ENCODE data around the gene TRABD. TPM values are rescaled to one million over a fixed set of nuclear protein-coding genes. Genes with fewer than 3 reads are reported as not detected.

TRABD gene
- polyA plus RNA-seq, 3 donors: 17.5 to 31.3 (median 29.6) TPM

DNA sequence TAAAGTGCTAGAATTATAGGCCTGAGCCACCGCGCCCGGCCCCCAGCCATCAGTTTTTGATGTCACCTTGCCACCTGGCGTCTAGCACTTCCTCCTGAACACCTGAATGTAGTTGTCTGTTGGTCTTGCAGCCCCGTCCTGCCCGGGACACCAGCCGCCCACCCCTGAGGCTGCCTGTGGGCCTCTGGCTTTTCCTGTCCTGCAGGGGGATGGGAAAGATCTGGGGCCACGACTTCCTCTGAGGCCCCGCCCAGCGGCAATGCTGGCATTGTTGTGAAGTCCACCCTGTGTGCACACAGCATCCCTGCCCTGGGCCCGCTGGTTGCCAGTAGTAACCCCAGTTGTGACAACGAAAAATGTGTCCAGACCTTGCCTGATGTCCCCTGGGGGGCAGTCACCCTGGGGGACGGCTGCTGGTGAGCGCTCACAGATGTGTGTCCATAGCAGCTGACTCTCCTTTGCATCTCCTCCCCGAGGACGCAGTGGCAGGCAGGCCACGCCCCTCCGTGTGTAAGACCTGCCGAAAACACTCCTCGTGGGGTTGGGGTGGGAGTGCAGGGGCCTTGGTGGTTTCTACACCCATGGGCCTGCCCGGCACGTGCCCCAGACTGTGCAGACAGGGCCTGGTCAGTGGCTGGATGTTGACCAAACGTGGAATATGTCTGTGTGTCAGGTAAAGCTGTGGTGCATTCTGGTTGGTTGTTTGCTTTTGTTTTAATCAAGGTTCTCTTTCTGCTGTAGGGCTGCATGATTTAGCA is 21.8 kb downstream of the TRABD start:
- DNase-seq (ENCODE audit: extremely low read depth in 1 of 11, low read depth in 9 of 11, low spot score in 4 of 11): no peak

GRCh38 chr22:50208430-50208938 is 22.8 kb downstream of the TRABD start:
- DNase-seq (ENCODE audit: extremely low read depth in 1 of 11, low read depth in 9 of 11, low spot score in 4 of 11): no peak

GRCh38 chr22:50208939-50209892 is 23.5 kb downstream of the TRABD start:
- no peak for DNase-seq (ENCODE audit: extremely low read depth in 1 of 11, low read depth in 9 of 11, low spot score in 4 of 11)

DNA sequence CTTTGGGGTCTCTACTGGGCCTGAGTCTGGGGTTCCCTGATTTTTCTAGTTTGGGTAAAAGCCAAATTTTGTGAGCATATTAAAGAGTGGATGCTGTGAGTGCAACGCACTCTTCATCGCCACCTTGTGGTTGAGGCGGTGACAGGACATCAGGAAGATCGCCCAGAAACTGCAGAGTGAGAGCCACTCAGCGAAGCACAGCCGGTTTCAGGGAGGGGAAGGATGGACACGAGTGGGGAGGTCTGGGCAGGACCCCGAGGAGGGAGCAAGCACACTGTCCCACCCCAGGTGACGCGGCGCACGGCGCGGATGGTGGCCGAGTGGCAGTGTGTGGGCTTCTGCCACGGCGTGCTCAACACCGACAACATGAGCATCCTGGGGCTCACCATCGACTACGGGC is 24.2 kb downstream of the TRABD start:
- peak in 1 of 11 donors; percentile 63 for DNase-seq (ENCODE audit: extremely low read depth in 1 of 11, low read depth in 9 of 11, low spot score in 4 of 11)

DNA sequence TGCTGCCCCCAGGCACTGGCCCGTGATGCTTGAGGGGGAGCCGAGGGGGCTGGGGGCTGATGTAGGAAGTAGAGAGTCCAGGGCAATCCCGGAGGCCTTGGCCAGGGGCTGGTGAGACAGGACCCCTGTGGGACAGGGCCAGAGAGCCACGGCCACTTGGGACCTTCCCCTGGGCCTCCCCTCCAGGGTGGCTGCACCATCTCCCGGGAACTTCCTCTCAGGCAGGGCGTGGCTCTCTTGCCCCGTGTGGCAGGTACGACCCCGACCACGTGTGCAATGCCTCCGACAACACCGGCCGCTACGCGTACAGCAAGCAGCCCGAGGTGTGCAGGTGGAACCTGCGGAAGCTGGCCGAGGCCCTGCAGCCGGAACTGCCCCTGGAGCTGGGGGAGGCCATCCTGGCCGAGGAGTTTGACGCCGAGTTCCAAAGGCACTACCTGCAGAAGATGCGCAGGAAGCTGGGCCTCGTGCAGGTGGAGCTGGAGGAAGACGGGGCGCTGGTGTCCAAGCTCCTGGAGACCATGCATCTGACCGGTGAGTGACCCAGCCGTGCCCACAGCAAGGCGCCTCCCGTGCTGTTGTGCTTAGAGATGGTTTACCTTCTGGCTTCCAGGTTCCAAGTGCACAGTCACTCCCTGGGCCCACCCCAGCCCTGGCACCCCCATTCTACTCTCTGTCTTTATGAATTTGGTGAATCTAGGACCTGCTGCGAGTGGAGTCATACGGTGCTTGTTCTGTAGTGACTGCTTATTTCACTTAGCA is 24.8 kb downstream of the TRABD start:
- DNase-seq (ENCODE audit: extremely low read depth in 1 of 11, low read depth in 9 of 11, low spot score in 4 of 11): no peak

GRCh38 chr22:50211147-50211546 is 25.4 kb downstream of the TRABD start:
- no peak for DNase-seq (ENCODE audit: extremely low read depth in 1 of 11, low read depth in 9 of 11, low spot score in 4 of 11)

- DNase-seq (ENCODE audit: extremely low read depth in 1 of 11, low read depth in 9 of 11, low spot score in 4 of 11): no peak
These were observed 27.6 kb downstream of the TRABD start for GRCh38 chr22:50213263-50213662.

DNA sequence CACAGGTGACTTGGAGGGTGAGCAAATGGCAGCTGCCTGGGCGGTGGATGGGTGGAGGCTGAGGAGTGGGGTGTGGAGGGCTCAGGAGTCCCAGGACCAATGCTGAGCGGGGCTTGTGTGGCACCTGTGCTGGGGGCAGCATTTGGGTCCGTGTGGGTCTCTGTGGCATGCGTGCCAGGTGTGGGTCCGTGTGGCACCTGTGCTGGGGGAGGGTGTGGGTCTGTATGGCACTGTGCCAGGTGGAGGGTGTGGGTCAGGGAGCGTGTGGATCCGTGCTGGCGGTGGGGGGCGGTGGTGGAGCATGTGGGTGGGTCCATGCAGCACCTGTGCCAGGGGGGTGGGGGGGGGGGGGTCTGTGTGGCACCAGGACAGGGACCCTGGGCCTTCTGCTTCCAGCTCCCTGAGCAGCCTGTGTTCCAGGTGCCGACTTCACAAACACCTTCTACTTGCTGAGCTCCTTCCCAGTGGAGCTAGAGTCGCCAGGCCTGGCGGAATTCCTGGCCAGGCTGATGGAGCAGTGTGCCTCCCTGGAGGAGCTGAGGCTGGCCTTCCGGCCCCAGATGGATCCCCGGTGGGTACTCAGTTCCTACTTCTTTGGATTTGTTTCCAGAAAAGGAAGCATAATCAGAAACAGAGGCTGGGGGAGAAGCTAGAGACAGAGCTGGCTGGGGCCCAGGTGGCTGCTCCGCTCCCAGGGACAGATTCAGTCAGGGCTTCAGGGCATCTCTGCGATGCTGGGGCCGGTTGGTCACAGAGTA is 29.8 kb downstream of the TRABD start:
- DNase-seq (ENCODE audit: extremely low read depth in 1 of 11, low read depth in 9 of 11, low spot score in 4 of 11): no peak

DNA sequence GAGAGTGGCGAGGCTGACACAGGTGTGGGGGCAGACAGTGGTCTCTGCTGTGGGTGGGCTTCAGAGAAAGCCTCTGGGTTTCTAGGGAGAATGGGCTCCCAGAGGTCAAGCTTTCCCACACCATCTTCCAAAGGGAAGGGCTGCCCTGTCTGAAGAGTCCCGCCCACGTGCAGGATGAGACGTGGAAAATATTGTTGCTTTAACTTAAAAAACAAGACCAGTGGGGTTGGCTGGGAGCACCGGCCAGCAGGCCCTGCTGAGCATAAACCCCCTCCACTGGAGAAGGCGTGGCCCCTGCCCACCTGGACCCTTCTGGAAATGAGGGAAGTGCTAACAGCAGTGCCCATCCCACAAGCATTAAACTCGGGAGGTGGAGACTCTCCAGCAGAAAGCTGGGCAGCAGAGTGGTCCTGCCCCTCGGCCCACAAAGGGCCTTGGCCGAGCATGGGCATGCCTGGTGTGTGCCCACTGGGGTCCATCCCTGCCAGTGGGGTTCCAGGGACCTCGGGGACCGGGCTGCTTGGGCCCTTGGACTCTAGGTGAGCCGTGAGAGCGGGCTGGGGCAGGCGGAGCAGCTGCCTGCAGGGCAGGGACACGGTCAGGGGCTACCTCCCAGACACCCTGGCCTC is 30.5 kb downstream of the TRABD start:
- DNase-seq (ENCODE audit: extremely low read depth in 1 of 11, low read depth in 9 of 11, low spot score in 4 of 11): no peak

- no peak for DNase-seq (ENCODE audit: extremely low read depth in 1 of 11, low read depth in 9 of 11, low spot score in 4 of 11)
These were observed 31.2 kb downstream of the TRABD start for GRCh38 chr22:50216684-50217520.

DNA sequence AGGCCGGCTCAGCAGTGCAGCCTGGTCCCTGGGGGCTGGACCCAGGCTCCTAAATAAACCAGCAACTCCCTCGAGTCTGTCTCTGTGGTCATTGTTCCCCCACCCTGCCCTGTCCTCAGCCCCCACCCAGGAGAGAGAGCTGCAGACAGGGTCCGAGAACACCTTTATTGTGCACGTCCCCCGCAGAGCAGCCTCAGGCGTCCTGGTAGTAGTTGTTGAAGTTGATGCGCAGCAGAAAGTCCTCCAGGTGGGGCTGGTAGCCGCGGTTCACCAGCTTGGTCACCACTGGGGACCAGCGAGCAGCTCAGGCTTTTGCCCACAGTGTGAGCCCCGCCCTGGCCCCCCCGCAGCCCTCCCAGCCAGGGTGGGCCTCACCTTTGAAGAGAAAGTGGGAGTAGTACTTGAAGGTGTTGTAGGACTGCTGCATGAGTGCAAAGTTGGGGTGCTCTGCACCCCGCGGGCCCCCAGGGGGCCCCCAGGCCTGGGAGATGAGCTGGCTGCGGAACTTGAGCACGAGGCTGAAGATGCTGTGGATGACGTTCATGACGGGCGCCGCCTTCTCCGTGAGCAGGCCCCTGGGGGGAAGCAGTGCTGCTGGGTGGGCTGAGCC is 31.9 kb downstream of the TRABD start:
- DNase-seq (ENCODE audit: extremely low read depth in 1 of 11, low read depth in 9 of 11, low spot score in 4 of 11): no peak

DNA sequence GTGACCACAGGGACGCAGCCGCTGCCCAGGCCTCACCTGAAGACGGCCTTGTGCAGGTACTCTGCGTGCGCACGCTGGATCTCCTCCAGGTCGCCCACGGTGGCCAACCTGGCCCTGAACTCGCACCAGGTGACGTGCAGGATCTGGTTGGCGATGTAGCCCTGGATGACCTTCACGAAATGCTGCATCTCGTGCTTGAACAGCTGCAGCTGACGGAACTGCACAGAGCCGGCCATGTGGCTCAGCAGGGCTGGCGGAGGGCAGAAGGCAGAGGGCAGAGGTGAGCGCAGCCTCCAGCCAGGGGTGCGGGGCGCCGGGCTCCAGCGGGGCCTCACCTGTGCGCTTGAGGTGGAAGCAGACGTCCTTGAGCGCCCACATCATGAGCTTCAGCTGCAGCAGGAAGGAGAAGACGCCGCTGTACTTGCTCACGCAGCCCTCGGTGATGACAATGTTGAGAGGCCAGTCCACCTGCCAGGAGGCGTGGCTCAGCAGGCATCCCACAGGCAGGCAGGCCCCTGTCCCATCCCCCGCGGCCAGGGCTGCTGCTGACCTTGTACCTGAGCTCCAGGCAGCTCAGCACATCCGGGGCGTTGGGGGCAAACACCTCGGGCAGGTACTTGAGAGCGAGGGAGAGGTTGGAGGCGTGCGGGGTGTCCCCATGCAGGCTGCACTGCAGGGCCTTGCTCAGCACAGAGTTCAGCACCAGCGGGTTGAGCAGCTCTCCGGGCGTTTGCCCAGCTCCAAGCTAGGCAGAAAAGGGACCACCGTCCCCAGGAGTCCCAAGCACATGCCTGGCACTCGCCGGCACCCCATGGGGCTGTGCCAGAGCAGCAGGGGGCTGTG is 32.7 kb downstream of the TRABD start:
- no peak for DNase-seq (ENCODE audit: extremely low read depth in 1 of 11, low read depth in 9 of 11, low spot score in 4 of 11)

GRCh38 chr22:50218996-50219727 is 33.4 kb downstream of the TRABD start:
- DNase-seq (ENCODE audit: extremely low read depth in 1 of 11, low read depth in 9 of 11, low spot score in 4 of 11): no peak

DNA sequence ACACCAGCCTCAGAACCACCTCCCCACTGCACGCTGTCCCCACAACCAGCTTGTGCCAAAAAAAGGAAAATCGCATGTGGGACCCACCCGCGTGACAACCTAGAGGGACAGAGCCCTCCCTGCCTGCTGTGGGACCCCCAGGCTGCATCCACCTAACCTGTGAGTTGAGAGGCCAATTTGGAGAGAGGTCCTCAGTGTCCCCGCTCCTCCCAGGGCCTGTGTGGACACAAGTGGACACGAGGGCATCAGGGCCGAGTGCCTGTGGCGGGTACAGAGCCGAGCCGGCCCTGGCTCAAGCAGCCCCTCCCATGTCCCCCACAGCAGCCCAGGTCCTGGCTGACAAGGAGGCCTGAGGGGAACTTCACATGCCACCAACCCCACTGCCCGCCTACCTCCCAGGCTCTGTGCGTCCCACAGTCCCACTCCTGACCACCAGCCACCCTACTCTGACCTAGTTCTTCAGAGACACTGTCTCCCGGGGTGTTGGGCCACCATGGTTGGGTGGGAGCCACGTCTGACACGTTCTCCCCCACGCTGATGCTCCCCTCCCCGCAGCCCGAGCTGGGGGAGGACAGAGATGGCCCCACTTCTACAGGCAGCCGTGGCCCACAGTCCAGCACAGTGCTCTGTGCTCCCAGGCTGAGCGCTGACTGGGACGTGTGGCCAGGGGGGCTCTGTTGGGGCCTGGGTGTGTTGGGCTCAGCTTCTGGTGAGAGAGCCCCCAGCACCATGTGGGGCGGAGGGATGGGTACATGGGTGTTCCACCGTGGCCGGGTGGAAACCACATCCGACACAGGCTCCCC is 34.3 kb downstream of the TRABD start:
- DNase-seq (ENCODE audit: extremely low read depth in 1 of 11, low read depth in 9 of 11, low spot score in 4 of 11): no peak

Data from renal cortex interstitium (tissue), 11 donors.